NCI-H1092 (cell line): ENCODE data around the gene ADGRL2.

Experiments
- DNase-seq: peaks from one replicate; lab custom pipeline; 2025; lab: John Stamatoyannopoulos, UW

The ADGRL2 gene

DNA sequence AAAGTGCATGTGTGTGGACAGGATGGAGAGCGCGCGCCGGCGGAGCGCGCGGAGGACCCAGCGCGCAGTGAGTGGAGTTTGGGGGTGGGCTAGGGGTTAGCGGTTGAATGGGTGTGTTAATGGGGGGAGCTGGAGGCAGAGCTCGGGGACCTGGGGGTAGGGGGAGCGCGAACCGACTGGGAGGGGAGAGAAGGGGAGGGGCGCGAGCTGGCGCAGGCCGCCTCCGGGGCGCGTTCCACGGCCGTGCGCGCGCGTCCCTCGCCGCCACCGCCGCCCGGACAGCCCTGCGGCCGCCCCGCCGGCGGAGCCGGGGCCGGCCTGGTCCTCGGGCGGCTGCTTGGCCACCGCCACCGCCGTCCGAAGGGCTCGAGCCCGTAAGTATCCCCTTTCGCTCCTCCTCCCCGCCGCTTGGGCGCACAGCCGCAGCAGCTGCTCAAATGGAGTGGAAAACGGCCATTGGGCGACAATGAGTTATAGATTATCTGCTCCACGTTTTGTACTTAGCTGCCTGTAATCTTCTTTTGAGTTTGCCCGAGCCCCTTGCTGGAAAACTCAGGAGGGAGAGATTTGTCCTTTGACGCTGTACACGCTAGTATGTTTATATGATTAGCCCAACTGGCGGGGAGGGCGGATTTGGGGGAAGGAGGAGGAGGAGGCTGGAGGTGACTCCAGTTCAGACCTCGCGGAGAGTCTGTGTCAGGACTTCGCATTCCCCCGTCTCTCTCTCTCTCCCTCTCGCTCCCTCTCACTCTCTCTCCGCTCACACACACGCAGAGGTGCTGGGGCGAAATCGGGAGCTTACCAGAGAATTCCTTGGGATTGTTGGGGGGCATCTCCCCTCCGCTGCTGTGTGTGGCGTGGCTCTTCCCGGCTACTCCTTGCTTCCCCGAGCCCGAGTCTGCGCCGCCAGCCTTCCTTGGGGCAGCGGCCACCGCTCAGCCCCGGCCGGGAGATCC, at the start of gene ADGRL2:
Gene ADGRL2, plus strand, starts transcription at position 240 of the 956 bp plus-strand sequence. CDS start 36,051 bp downstream, outside the sequence.
- DNase-seq = peak; percentile 75

DNA sequence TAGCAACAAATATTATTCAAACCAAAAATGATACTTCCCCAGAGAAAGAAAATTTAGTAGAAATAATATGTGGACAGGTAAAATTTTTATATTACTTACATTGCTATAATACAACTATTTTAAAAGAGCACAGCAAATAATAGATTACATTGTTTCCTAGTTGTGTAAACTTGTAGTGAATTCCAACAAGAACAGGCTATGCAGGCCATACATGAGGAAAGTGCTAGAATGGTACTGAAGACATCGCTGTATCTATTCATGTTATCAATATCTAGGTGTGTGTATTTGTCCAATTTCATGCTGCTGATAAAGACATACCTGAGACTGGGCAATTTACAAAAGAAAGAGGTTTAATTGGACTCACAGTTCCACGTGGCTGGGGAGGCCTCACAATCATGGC, 47.9 kb upstream of the ADGRL2 start:
- DNase-seq = no peak

DNA sequence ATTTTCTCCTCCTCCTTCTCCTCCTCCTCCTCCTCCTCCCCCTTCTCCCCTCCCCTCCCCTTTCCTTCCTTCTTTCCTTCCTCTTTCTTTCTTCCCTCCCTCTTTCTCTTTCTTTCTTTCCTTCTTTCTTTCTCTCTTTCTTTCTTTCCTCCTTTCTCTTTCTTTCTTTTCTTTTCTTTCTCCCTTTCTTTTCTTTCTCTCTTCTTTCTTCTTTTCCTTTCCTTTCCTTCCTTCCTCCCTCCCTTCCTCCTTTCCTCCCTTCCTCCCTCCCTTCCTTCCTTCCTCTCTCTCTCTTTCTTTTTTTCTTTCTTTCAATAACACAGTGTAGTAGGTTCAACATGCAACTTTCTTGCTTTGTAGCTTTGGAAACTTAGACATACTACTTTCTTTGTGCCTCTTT, 46.3 kb upstream of the ADGRL2 start:
- no peak for DNase-seq

DNA sequence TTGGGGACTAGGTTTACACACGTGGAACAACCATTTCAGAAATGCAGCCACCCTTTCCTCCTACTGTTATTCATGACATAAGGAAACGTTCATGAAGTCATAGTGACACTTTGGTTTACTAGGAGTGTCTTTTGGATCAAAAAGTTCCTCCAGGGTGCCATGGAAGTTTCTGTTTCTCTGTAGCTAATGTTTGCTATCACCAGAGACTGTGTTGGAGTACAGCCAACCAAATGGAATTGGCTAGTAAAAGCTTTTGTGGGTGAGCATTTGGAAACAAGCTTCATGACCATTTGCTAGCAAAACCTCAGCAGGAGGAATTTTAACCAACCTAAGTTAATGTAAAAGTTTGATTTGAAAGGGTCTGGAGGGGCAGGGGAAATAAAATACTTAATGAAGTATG, 43.9 kb upstream of the ADGRL2 start:
- no peak for DNase-seq

DNA sequence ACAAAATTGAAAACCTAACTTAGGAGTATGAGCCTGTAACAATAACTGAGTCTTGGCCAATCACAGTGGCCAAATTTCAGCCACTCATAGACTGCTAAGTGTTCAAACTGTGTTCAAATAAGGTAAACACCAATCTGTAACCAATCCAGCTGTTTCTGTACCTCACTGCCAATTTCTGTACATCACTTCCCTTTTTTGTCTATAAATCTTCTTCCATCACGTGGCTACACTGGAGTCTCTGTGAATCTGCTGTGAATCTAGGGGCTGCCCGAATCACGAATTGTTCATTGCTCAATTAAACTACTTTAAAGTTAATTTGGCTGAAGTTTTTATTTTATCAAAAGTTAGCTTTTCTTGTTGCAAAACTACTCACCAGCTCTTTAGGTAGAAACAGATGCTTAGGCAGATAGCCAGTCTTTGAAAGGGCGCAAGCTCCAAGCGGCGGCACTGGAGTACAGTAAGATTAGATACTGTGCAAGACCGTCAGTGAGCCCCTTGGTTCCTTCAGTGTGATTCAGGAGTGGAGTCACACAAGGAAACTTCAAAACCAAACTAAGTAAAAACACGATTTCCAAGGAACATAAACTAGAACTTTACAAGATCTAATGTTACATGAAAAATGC, 43.2 kb upstream of the ADGRL2 start:
- no peak for DNase-seq

DNA sequence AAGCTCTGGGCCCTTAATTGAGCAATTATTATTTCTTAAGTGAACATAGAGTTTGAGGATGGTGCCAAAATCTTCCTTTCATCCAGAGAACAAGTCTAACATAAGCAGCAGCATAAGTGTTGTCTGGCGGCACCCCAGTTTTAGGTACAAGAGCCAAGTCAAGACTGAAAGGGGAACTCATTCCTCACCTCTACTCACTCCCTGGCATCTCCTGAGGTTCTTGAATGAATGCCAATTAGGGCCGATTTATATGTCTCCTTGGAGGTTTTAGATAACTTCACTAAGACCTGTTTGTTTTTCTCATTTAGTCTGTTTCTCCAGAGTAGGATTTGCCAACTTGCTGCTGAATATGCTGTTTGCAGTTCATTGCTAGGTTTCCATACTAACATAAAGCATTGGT, 42.6 kb upstream of the ADGRL2 start:
- no peak for DNase-seq

DNA sequence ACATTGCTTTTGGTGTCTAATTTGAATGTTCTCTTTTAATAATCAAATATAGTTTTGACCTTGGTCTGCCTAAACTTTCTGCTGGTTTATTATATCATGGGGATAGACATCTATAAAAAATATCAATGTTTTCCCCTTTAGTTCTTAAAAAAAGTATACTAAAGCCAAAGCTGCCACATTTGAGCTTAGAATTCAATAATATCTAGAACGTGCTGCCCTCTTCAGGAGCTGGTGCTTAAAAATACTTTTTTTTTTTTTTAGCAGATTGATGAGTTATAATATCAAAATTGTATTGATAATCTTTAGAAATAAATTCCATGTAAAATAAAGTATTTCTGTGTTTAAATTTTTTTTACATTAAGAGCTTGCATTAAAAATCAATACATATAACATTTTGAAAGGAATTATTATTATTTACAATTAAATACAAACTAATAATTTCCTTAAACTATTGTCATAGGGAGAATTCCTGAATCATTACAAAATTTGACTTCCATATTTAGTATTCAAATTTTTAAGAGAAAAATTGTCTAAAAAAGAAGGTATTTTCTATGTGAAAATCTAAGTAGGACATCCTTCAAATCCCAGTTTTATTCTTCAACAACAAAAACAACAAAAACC, 40.1 kb upstream of the ADGRL2 start:
- no peak for DNase-seq

DNA sequence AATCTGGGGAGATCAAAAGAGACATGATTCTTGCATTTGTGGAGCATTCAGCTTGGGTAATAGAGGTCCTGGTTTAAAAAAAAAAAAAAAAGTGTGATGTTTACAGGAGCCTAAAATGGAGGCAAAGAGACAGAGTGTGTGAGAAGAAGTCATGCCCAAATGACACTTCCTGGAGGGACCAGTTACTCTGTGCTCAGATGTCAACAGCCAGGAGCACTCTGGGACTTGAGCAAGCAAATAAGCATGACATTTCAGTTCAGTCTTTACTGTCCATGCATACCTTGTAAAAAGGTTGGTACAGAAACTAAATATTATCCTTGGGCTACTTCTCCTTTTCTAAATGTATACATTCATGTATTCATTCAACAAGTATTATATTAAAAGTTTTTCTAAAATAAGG, 25.2 kb upstream of the ADGRL2 start:
- DNase-seq = no peak

DNA sequence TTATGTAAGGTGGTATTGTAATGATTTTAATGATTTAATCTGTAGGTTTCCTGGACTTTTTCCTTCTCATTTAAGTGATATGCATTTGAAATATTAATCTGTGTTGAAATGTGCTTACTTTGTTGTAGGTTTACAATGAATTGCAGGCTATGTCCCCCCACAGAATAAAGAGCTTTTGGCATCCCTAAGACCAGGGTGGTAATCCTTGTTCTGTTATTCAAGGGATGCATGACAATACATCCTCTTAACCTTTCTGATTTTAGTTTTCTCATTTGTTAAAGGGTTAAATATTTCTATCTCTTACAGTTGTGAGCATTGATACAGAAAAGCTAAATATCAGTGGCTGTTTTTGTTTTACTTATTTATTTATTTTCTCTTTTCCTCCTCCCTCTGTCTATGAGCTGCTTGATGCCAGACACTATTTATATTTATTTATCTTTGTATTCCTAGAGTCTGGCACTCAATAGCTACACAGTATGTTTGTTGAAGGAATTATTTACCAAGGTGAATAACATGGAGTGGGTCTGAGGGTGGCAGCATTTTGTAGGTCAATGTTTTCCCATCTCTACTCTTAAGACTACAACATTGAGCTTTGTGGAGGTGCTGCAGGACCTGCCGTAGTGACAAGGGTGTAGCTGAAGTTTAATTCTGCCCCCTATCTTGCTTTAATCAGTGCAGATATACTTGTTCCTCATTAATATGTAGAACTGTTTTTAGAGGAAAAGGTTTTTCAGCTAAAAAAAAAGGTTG, 19.9 kb upstream of the ADGRL2 start:
- DNase-seq = no peak

DNA sequence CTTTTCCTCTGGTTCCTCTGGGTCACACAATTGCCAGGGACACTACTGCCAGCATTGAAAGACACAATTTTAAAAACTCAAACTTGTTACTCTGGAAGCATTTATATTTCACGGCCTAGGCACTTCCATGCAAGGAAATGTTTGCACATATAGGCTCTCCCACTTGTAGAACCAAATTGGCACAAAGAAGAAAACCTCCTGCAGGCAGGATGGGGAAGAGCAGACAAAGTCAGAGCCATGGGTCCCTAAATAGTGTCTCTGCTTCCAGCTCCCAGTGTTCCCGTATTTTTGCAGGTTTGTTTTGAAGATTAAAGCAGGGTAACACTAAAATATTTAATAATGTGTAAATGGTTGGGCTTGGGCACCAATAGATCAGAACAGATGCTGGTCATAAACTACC, 19.0 kb upstream of the ADGRL2 start:
- DNase-seq = no peak

DNA sequence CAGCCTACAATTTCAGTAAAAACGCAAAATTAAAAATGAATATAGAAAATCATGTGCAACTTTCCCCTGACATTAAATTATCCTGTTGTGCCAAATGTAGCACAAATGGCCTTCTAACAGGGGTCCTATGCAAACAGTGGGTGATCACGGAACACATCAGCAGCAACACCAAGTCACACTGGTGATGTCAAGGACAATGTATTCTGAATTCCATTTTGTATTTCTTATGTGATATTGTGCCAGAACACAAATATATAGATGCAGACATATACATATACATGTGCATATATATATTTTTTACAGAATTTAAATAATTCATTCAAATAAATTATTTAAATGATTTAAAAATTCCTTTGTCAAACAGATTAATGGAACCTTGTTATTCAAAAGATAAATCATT, 8.6 kb upstream of the ADGRL2 start:
- DNase-seq = no peak

DNA sequence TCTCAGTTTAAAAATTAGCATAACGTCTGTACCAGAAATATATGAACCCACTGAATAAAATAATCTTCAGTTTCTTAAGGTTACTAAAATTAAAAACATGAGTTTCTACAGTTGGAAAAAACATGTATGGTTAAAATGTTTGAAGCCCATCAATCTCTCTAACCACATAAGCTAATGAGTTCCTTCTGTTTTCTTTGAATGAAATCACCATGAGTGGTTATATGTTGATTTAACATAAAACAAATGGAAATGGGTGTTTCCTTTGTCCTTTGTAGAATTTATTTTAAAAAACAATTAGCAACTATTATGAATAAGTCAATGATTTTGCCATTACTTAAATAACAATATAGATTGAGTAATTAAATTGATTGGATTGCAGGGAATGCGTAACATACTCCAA, 3.0 kb upstream of the ADGRL2 start:
- no peak for DNase-seq

DNA sequence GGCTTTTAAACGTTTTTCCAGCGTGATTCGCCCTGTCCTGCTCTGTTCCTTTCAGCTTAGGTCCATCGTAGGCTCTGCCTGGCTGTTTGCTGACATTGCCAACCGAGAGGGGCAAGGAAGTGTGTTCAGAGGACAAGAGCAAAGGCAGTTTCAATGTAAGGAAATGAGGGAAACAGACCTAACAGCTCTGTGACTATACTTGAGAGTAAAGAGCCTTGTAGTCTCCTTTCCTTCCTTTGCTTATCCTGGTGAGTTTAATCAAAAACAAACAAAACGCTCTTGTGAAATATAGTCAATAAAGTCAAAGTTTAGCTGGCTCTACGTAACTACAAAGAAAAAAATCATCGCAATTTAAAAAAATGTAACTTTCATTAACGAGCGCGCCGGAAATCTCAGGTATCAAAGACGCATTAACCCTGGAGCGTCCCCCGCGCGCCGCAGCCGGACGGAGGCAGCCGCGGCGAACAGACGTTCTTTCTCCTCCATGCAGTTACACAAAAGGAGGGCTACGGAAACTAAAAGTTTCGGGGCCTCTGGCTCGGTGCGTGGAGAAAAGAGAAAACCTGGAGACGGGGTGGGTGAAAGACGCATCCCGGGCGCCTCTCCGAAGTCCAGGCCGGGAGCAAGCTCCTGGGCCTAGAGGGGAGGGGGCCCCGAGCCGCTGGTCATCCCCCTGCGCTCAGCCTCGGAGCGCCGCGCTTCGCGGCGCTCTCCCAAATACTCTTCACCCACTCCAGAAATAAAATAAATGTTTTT, 617 bp upstream of the ADGRL2 start:
- peak; percentile 19 for DNase-seq

DNA sequence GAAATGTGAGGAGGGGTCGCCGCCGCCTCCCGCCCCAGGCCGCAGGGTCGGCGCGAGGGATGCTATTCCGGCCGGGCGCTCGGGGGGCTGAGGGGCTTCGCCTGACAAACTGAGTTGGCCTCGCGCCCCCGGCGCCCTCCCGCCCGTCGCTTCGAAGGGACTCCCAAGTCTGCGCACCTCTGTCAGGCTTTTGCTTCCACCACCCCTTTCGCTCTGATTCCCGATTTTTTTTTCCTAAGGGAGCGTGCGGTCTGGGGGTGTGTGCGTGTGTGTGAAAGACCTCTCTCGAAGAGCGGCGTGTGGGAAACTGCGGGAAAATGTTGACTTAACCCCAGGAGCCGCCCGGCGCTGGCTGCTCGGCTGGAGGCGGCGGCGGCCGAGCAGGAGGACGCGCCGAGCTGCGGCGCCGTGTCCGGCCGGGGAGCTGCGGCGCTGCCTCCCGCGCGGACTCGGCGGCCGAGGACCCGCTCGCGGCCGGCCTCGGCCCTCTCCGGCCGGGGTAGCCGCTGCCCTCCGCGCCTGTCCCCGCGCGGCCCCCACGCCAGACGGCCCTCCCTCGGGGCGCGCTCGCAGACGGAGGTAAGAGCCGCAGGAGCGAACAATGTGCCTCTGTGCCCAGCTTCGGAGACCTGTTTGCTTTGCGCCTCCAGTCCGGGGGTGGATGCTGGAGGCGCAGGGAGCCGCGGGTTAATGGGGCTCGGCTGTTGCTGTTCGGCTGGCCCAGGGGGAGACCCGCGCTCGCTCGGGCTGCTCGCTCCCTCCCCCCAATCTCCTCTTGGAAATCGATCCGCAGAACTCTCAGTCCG, 1.1 kb downstream of the ADGRL2 start:
- DNase-seq = peak; percentile 32

DNA sequence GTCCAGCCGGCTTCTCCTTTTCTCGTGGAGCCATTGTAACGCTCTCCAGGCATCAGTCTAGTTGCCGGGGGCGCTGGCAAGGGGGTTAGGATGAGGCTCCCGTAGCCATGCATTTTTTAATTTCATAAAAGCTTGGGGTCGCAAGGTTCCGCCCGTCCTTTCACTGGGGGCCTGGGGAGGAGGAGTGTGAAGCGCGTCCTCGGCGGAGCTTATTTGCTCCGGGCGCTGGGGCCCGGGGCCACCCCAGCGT, 1.6 kb downstream of the ADGRL2 start:
- DNase-seq = no peak

DNA sequence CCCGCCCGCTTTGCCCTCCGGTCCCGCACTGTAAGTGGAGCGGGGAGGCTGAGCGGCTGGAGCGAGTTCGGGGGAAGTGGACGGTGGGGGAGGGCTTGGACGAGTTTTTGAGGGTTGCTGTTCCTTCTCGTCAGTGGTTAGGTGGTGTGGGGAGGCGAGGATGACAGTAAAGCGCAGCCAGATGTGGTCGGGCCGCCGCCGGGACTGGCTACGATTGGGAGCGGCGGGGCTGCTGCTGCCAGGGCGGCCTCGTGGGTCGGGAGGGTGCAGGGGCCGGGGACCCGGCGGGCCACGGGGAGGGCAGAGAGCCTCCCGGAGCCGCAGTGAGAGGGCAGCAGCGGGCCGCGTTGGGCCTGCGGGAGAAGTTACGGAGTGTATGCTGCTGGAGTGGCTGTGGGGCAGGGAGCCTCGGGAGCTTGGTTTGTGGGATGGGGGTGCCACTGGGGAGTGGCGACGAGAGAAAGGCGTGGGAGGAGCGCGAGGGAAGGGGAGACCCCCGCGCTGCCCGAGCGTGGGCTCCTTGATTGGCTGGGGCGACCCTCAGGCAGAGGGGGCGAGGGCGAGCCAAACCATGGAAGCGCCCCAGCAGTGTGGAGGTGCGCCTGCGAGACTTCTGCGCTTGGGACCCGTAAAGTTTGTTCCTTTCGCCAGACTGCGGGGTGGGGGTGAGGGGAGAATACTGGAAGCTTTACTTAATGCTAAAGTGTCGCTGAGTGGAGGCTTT, 2.1 kb downstream of the ADGRL2 start:
- peak; percentile 24 for DNase-seq

DNA sequence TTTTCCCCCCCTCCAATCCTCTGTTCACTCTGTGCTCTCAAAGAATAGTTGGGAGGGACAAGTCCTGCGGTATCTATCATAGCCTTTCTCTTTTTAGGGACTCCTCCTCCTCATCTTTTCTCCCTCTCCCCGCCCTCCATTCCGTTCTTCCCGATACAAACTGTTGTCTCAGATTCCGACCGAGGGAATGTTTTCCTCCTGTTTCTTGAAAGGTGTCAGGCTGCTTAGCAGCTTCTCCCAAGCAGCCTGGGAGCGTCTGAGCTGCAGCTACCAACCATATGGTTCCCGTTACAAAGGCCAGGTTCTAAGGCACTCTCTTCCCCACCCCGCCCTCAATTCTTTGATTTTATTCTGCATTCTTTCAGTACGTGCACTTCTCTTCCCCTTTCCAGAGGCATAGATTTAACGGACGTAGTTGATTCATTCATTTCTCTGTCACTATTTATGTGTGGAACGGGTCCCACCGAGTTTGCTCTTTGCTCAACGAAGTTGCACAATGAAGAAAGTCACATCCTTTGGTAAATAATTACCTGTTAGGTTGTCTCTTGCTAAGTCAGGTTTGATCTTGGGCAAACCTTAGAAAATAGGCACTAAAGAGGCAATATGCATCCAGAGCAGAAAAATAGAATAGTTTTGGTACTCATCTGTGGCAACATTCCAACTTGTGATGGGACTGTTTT, 2.8 kb downstream of the ADGRL2 start:
- no peak for DNase-seq

DNA sequence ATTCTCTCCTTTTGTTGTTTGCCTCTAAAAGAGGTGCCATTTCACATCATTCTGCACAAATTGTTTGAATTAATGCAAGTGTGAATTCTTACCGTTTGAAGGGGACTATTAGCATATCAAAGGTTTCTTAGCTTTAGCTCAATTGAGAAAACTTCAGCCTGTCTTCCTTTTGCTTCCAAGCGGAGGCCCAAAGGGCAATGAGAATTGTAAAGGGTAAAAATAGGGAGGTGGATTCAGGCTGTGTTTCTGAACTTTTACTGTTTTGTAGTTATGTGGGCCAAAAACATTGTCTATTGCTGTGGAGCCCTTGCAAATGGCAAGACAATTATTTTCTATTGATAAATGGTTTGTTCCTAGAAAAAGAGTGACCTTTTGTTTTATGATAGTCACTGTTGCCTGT, 3.6 kb downstream of the ADGRL2 start:
- DNase-seq = no peak

DNA sequence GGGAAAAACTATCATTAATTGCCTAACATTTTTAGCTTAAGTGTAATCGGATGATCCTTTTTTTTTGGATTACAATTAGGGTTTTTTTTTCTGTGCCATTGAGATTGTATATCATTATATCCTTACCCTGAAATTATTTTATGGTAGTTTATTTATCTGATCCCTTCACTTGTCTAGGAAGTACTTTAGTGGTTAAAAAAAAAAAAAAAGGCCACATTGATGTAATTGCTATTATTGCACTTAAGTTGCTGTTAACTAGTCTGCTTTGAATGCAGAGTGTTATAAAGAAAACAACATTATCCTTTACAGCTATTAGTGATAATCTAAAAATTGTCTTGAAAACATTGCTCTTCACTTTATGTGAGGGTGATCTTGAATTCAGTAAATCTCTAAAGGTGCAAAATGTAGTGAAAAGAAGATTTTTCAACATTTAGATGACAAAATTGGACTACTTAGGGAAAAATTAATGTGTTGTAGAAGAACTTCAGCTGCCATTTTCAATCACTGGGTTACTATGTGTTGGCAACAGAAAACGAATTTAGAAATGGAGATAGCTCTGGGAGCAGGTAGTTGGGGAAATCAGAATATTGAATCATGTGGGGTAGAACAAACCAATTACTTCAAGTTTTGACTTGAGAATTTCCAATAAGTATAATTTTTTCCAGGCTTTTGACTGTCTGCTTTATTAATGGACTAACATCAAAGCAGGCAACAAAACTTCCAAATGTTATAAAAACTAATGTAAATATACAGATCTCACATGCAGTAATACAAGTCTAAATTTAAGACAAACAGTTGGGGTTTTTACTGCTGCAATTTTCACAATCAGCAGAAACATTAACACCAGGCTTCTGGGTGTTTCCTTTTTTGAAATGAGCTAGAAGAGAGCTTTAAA, 5.0 kb downstream of the ADGRL2 start:
- no peak for DNase-seq
